DMS79 treated with DMSO at 0.1 percent for 48 hours (cell line): Measurements from ENCODE around the gene MGRN1.
"Not testable (repeated sequence)": the region's sequence is repeated elsewhere in the genome, so short reads cannot be mapped to it uniquely, and the experiment has no call there.

Source experiments
- DNase-seq: peaks from one replicate; lab custom pipeline; 2025; lab: John Stamatoyannopoulos, UW

MGRN1 gene

DNA sequence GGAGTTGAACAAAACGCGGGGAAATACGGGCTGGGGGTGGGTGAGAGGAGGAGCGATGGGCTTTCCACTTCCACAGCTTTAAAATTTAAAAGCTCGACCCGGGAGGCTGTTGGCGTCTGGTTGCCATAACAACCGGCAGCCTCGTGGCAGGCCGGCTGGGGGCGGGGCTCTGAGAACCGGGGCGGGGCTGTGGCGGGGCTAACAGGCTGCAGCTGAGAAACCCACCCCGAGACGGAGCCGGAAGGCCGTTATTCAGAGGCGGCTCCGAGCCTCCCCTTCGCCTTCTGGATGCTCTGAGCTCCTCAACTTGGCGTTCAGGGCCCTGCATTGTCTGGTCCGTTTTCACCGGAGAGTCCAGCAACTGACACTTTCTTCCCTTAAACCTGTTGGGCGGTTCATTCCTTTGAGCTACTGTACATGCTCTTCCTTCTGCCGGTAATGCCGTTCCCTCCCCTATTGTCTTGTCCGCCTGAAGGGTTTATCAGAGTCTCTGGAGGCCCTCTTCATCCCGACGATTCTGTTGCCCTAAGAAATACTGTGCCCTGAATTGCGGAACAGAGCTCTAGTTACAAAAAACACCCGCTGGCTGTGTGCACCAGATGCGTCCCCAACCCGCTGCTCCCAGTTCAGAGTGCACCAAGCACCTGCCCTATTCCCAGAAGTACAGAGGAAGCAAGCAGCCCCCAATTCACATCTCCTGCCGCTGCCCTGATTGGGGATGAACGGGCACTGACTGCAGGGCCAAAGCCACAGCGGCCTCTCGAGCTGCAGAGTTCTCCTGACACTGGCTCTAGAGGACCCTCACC is 110.3 kb downstream of the MGRN1 start:
- peak; percentile 59 for DNase-seq

DNA sequence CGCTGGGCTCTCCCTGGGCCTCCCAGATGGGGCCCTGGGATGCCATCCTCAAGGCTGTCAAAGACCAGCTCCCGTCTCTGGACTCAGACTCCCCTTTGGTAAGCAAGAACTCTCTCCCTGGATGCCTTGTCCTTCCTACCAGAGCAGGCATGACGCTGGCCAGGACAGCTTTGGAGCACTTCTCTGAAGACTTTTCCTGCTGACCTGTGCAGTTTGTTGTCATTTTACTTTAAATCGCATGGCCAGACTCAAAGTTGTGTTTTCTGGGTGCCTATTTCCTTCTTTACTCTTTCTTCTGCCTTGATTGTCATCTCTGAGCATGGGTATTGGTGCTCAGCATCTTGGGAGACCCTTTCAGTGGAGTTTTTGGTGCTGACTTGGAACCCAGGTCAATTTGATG is 111.9 kb downstream of the MGRN1 start:
- DNase-seq: no peak

DNA sequence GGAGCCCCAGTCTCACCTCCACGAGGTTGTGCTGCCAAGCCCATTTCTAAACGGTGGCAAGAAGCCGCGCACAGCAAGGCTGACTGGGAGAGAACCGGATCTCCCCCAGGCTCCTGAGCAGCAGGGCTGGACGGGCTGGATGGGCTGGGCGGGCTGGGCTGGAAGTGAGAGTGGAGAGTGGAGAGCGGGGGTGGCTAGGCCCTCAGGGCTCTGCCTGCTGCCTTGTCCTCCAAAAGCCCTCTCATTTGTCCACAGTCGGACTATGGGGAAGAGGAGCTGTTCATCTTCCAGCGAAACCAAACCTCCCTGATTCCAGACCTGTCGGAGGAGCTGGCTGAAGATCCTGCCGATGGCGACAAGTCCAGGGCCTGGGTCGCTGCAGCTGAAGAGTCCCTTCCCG is 112.9 kb downstream of the MGRN1 start:
- DNase-seq: no peak

DNA sequence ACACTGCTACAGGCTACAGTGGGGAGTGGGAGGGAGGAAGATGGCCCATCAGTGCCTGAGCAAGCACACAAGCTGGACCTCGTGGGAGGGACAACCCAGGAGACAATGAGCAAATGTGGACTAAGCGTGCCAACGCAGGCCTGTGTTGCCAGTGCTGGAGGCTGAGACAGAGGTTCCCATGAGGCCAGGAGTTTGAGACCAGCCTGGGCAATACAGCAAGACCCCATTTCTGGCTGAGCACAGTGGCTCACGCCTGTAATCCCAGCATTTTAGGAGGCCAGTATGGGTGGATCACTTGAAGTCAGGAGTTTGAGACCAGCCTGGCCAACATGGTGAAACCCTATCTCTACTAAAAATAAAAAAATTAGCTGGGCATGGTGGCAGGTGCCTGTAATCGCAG is 113.7 kb downstream of the MGRN1 start:
- DNase-seq: not testable (repeated sequence)
